GM12892 (cell line): ENCODE results near the gene CFAP70.

Experiments
- DNase-seq: peaks from one replicate; pipeline ENCODE4 v3.0.0; 2011; ENCODE audit not compliant: insufficient read length
- FAIRE-seq: peaks from 2 replicates; lab custom pipeline; 2011; peaks lifted over from hg19 to GRCh38; lab: Jason Lieb, UNC
- POLR2A ChIP-seq: IDR thresholded peaks from 2 replicates; pipeline ENCODE4 v1.6.1; 2011; ENCODE audit warnings: low read depth, low read length, control low read depth
- POLR2AphosphoS5 ChIP-seq: IDR thresholded peaks from 2 replicates; pipeline ENCODE4 v1.6.1; 2011; ENCODE audit warnings: low read depth, low read length, control low read depth
- TAF1 ChIP-seq: IDR thresholded peaks from 2 replicates; pipeline ENCODE4 v1.6.1; 2011; ENCODE audit warnings: low read depth, mild to moderate bottlenecking, control low read depth, low read length, borderline replicate concordance

The CFAP70 gene

DNA sequence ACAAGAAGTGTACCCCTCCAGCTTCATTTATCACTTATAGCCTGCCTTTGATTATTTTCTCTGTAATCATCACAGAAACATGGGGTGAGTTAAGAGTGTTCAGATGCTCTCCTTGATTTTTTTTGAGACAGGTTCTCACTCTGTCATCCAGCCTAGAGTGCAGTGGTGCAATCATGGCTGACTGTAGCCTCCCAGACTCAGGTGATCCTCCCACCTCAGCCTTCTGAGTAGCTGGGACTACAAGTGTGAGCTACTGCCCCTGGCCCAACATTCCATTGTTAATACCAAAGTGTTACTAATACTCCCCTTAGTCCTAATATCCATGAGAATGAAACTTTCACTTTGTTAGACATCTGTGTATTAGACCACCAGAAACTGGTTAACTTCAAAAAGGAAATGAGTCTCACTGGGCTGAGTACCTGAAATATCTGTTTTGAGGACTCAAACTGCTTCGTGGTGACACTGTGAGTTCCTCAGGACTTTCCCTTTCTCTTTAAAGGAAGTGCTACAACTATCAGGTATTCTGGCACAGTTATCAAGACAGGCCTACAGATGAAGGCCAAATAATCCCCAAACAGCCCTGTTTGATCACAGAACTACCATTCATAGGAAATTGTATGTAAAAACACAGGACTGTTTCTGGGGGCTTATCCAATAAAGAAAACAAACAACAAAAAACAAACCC lies 20.5 kb upstream of the CFAP70 start:
- DNase-seq (no peak), FAIRE-seq (peak; percentile 78)
- TF ChIP-seq POLR2A (0 out of 2 replicates have a peak, but pooled peaks have one; percentile 18), TAF1 (no peak)

DNA sequence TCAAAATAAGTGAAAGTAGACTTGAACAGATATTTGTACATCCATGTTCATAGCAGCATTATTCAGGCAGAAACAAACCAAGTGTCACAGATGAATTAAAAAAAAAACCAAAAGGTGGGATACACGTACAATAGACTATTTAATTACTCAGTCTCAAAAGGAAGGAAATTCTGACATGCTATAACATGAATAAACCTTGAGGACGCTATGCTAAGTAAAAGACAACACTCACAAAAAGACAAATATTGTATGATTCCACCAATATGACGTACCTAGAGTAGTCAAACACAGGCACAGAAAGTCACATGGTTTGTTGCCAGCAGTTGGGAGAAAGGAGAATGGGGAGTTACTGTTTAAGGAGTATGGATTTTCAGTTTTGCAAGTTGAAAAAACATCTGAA lies 18.0 kb upstream of the CFAP70 start:
- DNase-seq = no peak

DNA sequence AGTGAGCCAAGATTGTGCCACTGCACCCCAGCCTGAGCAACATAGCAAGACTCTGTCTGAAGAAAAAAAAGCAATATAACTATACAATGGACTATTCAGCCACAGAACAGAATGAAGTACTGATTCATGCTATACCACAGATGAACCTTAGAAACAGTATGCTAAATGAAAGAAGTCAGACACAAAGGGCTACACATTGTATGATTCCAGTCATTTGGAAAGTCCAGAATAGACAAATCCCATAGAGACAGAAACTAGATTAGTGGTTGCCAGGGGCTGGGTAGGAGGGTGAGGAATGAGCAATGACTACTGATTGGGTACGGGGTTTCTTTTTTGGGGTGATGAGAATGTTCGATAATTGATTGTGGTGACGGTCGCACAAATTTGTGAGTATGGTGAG lies 9.6 kb upstream of the CFAP70 start:
- FAIRE-seq (no peak), DNase-seq (no peak)
- TF ChIP-seq POLR2A (no peak), TAF1 (no peak), POLR2AphosphoS5 (no peak)

More for the DNA sequence above, 18.0 kb upstream of the CFAP70 start:
- TF ChIP-seq TAF1 (no peak), POLR2AphosphoS5 (no peak), POLR2A (no peak)
- no peak for FAIRE-seq

DNA sequence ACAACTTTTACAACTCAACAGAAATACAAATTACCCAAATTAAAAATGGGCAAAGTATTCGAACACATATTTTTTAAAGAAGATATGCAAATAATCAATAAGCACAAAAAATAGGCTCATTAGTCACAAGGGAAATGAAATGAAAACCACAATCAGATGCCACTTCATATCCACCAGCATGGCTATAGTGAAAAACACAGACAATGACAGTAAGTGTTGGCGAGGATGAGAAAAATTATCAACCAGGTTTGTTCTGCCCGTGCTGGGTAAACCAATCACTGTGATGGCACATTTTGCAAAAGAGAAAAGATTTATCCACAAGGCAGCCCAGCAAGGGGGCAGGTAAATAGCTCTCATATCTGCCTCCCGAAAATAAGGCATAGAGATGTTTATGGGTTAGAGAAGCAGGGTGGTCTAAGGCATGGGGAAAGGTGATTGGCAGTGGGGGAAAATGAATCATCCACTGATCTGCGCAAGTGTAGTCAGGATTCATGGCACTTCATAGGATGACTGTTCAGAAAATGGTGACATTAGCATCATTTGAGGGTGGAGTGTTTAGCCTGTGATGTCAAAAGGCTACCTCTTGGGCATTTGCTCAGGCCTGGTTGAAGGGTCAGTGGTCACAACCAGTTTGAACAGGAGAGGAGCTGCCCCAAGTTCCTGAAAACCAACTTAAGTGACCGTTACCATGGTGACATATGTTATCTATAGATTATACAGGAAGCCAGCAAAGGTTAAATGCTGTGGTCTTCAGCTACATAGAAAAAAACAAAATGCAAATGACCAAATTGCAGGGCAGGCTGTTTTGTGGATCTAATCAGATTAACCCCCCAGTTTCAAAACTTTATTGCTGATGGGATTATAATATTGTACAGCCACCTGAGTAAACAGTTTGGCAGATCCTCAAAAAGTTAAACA lies 8.0 kb upstream of the CFAP70 start:
- TF ChIP-seq POLR2AphosphoS5 (no peak), POLR2A (no peak), TAF1 (no peak)
- FAIRE-seq (peak; percentile 17), DNase-seq (no peak)

DNA sequence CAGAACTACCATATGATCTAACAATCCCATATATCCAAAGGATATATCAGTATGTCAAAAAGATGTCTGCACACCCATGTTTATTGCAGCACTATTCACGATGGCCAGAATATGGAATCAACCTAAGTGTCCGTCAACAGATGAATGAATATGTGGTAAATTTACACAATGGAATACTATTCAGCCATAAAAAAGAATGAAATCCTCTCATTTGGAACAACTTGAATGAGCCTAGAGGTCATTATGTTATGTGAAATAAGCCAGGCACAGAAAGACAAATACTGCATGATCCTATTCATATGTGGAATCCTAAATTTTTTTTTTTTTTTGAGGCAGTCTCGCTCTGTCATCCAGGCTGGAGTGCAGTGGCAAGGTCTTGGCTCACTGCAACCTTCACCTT lies 6.3 kb upstream of the CFAP70 start:
- no peak for DNase-seq
- FAIRE-seq = no peak
- TF ChIP-seq POLR2A (no peak), POLR2AphosphoS5 (no peak), TAF1 (no peak)

DNA sequence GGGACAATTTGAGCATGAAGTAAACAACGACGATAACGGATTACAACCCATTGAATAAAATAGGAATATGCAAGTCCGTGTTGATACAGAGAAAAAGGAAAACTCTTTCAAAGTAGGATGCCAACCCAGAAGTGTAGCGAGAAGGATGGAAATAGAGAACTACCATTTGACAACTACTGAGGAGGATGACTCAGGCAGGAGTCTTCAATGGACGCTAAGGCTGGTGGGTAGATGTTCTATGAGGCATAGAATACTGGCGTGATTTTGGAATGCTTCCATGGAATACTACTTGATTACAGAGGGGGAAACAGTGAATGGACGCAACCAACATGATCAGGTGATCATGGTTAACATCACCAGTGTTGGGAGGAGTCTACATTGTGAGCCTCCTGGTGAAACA lies 828 bp upstream of the CFAP70 start:
- no peak for TF ChIP-seq TAF1
- no peak for TF ChIP-seq POLR2A
- no peak for TF ChIP-seq POLR2AphosphoS5
- DNase-seq = no peak
- FAIRE-seq = peak; percentile 38

DNA sequence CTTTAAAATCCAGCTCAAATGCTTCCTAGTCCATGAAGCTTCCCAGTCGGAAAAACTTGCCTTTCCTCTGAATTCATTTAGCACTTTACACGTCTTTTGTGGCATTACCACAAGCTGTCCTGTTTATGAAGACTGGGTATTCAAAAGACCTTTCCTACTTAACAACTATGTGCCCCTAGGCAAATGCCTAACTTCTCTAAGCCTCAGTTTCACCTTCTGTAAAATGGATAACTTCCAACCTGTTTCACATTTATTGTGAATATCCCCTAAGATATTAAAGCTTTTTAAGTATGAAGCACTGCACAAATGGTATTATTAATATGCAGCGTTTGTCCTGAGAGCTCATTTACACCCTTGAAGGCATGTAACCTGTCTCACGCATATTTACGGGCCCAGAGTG lies 843 bp downstream of the CFAP70 start:
- FAIRE-seq (peak; percentile 27), DNase-seq (no peak)
- TF ChIP-seq TAF1 = no peak

DNA sequence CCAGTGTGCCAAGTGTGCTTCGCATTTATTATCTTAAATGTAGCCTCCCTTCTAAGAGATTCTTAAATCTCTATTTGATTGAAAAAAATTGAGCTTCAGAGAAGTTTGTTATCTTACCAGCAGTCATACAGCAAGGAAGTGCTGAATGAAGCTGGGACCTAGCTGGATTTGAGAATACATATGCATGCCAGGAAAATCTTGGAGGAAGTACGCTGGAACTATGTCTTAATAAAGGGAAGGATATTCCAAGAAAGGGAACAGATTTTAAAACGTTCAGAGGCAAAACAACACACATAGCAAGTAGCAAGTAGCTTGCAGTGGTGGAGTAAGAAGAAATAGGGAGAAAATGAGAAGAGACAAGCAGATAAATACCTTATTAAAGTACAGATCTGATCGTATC lies 1.5 kb downstream of the CFAP70 start:
- FAIRE-seq = no peak
- TF ChIP-seq POLR2AphosphoS5 = no peak
- TF ChIP-seq TAF1 = no peak
- no peak for TF ChIP-seq POLR2A
- no peak for DNase-seq

DNA sequence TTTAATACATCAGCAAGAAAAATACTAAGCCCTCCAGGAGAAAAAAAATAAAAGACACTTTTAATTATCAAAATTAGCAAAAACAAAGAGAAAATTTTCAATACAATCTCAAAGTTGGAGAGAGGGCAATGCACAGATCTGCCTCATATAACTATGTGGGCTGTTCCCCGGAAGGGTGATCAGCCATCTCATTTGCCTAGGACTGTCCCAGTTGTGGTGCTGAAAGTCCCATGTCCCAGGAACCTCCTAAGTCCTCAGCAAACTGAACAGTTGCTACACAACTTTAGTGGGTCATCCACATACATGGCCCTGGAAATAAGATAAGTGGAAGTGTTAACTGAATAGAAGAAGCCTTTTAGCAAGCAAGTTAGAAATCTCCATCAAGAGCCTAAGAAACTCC lies 14.4 kb downstream of the CFAP70 start:
- FAIRE-seq (no peak), DNase-seq (no peak)
- no peak for TF ChIP-seq POLR2AphosphoS5
- no peak for TF ChIP-seq POLR2A
- TF ChIP-seq TAF1 = no peak

DNA sequence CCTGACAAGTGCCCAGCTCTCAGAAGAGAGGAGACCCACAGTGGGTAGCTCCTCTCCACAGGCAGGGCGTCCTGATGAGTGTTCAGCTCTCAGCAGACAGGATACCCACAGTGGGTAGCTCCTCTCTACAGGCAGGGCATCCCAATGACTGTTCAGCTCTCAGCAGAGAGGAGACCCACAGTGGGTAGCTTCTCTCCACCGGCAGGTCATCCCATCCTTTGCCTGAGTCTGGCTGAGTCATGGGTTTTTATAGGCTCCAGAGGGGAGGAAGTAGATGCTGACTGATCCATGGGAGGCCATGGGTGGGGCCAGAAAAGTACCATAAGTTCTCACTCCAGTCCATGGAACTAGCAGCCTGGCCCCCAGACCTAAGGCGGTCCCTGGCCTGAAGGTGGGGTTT lies 18.5 kb downstream of the CFAP70 start:
- TF ChIP-seq TAF1 (no peak), POLR2A (no peak), POLR2AphosphoS5 (no peak)
- DNase-seq (no peak), FAIRE-seq (no peak)

DNA sequence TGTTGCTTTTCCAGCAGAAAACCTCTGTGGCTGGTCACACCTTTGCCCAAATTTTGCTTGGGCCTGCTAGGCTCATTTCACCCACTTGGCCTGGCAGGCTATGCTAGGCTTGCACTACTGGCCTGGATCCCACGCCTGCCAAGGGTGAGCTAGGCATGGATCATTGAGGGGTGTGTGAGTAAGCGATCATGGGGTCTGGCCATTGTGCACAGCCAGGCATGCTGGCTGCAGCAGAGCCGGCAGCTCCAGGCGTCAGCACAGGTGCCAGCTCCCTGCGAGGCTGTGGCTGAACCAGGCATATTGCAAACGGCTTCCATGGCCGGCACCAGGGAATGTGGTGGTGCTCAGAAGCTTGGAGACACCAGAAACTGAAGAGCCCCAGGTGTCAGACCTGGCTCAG lies 19.2 kb downstream of the CFAP70 start:
- TF ChIP-seq TAF1 = no peak
- no peak for FAIRE-seq
- no peak for DNase-seq
